ENCODE data around the gene ANK3. TPM values are rescaled to one million over a fixed set of nuclear protein-coding genes. Genes with fewer than 3 reads are reported as not detected.

The ANK3 gene
- total RNA-seq, 2 donors from 2014 or later = 46.0 to 47.8 TPM

DNA sequence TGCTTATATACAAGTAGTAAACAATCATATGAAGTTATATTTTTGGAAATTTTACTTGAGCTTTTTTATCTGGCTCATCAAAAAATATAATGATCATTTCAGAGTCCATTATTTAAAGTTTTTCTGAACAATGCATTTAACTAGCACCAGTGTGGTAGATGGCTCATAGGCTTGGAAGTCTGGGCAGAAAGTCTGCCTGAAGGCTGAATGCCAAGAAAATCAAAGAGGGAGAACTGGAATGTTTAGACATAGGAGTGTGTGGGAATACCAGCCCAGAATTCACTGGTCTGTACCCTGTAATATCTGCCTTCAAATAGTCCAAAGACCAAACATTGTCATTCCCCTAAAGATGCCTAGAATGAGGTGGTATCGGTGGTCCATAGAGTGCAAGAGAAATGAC, 40.3 kb upstream of the ANK3 start:
- Histone ChIP-seq H3K27ac (no peak overlapping the region), H3K4me3 (no peak overlapping the region), H3K4me1 (replicated peaks) (no peaks in the 10 kb centered on the region), H3K27me3 (replicated peaks; ENCODE audit: insufficient read depth) (no peaks in the 10 kb centered on the region), H3K36me3 (no peaks in the 10 kb centered on the region), H3K9me3 (no peaks in the 10 kb centered on the region)
- DNase-seq (ENCODE audit: low spot score) = peak; percentile 23
- 69% methylated on average over 1 of the region's 1 CpG for WGBS
- TF ChIP-seq POLR2AphosphoS5 (IDR thresholded peaks at IDR 0.05) = no peak
- TF ChIP-seq CTCF (IDR thresholded peaks at IDR 0.05) = no peak
- TF ChIP-seq POLR2A (IDR thresholded peaks at IDR 0.05) = no peak
- intact Hi-C loops (cut with DNase I) = no loop called here

GRCh38 chr10:60429084-60429849, 39.6 kb upstream of the ANK3 start:
- 40% methylated on average over 2 of the region's 2 CpGs for WGBS
- Histone ChIP-seq H3K36me3 (no peaks in the 10 kb centered on the region), H3K27ac (no peak overlapping the region), H3K9me3 (no peaks in the 10 kb centered on the region), H3K27me3 (replicated peaks; ENCODE audit: insufficient read depth) (no peaks in the 10 kb centered on the region), H3K4me1 (replicated peaks) (no peaks in the 10 kb centered on the region), H3K4me3 (no peak overlapping the region)
- TF ChIP-seq POLR2A (IDR thresholded peaks at IDR 0.05) (no peak), POLR2AphosphoS5 (IDR thresholded peaks at IDR 0.05) (no peak), CTCF (IDR thresholded peaks at IDR 0.05) (no peak)
- intact Hi-C loops (cut with DNase I) = no loop called here
- no peak for DNase-seq (ENCODE audit: low spot score)

GRCh38 chr10:60428387-60428737, 38.7 kb upstream of the ANK3 start:
- DNase-seq (ENCODE audit: low spot score) = no peak
- intact Hi-C loops (cut with DNase I) = no loop called here
- no peak overlapping the region for H3K4me3 ChIP-seq
- H3K27ac ChIP-seq = no peak overlapping the region
- no peaks in the 10 kb centered on the region for H3K27me3 ChIP-seq (replicated peaks; ENCODE audit: insufficient read depth)
- no peaks in the 10 kb centered on the region for H3K36me3 ChIP-seq
- no peaks in the 10 kb centered on the region for H3K9me3 ChIP-seq
- H3K4me1 ChIP-seq (replicated peaks) = no peaks in the 10 kb centered on the region
- TF ChIP-seq POLR2A (IDR thresholded peaks at IDR 0.05) = no peak
- no peak for TF ChIP-seq POLR2AphosphoS5 (IDR thresholded peaks at IDR 0.05)
- no peak for TF ChIP-seq CTCF (IDR thresholded peaks at IDR 0.05)
- 96% methylated on average over 3 of the region's 3 CpGs for WGBS

DNA sequence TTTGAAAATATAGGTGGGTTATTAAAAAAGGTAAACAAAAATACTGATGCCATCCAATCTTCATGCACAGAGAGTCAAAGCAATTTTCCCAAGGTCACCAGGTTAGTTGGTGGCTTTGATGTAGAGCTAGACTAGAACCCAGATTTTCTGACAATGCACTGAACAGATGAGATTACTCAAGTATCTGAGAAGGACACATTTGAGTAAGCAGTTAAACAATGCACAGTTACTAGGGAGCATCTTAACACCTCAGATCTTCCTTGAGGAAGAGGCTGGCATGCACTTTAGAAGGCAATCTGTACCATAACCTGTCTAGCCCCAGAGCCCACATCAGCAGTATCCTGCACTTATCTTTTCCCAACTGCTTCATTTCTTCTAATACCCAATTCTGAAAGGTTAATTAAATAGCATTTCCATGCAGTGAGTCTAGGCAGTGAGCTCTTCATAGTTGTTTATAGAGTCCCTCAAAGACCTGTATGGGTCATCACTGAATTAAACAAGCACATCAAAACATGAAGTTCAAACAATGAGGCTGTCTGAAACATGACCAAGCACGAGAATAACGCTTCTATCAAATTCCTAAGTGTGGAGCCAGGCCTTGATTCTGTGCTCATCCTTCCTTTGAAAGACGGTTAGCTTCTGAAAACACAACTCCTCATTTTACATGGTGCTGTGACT, 38.2 kb upstream of the ANK3 start:
- Histone ChIP-seq H3K9me3 (no peaks in the 10 kb centered on the region), H3K36me3 (no peaks in the 10 kb centered on the region), H3K27me3 (replicated peaks; ENCODE audit: insufficient read depth) (no peaks in the 10 kb centered on the region), H3K4me1 (replicated peaks) (no peaks in the 10 kb centered on the region), H3K4me3 (no peak overlapping the region), H3K27ac (no peak overlapping the region)
- no peak for DNase-seq (ENCODE audit: low spot score)
- intact Hi-C loops (cut with DNase I) = no loop called here
- TF ChIP-seq POLR2AphosphoS5 (IDR thresholded peaks at IDR 0.05) (no peak), CTCF (IDR thresholded peaks at IDR 0.05) (no peak), POLR2A (IDR thresholded peaks at IDR 0.05) (no peak)
- 62% methylated on average over 3 of the region's 3 CpGs for WGBS

GRCh38 chr10:60427148-60427547, 37.5 kb upstream of the ANK3 start:
- DNase-seq (ENCODE audit: low spot score) = no peak
- WGBS = 97% methylated on average over 1 of the region's 1 CpG
- intact Hi-C loops (cut with DNase I) = no loop called here

More at GRCh38 chr10:60427148-60427547, 37.5 kb upstream of the ANK3 start:
- no peaks in the 10 kb centered on the region for H3K4me1 ChIP-seq (replicated peaks)
- no peaks in the 10 kb centered on the region for H3K9me3 ChIP-seq
- H3K27me3 ChIP-seq (replicated peaks; ENCODE audit: insufficient read depth) = no peaks in the 10 kb centered on the region
- H3K36me3 ChIP-seq = no peaks in the 10 kb centered on the region
- no peak overlapping the region for H3K4me3 ChIP-seq
- no peak overlapping the region for H3K27ac ChIP-seq
- TF ChIP-seq CTCF (IDR thresholded peaks at IDR 0.05) = no peak
- TF ChIP-seq POLR2AphosphoS5 (IDR thresholded peaks at IDR 0.05) = no peak
- no peak for TF ChIP-seq POLR2A (IDR thresholded peaks at IDR 0.05)
